HG03045 (cell line): ENCODE data around the gene MRPL18.

Experiments
- ATAC-seq: cut with Tn5 transposase; IDR thresholded peaks from one replicate; pipeline ENCODE4 v1.9.1; 2021; ENCODE audit warnings: mild to moderate bottlenecking, moderate library complexity; ENCODE audit not compliant: unreplicated experiment

Gene MRPL18

DNA sequence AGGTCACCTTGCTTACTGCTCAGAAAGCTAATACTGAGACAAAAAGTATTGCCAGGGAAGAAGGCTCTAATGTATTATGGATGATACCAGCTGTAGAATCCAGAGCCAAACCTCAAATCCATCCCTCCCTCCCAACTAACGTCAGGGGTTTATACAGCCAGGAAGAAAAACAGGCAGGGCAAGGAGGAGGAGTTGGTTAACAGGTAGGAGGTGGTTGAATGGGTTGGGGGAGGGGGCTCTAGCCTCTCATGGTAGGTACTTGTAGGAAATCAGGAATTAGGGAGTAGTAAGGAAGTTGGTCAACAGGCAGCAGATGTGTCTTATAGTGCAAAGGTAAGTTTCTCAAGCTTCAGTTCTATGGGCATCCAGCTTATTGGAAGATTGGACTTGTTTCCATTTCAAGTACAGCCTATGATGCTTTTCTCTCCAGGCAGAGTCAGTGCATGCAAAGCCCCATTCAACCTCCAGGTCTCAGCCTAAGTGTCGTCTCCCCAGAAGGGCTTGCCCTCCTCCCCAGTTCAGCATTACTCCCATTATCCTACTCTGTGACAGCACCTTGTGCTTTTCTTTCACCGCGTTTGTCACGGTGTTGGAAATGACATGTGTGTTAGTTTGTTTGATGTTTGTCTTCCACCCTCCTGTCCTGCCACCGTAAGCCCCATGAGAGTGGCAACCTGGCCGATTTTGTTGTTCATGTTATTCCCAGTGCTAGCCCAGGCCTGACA, 47.9 kb downstream of the MRPL18 start:
- ATAC-seq = no peak

DNA sequence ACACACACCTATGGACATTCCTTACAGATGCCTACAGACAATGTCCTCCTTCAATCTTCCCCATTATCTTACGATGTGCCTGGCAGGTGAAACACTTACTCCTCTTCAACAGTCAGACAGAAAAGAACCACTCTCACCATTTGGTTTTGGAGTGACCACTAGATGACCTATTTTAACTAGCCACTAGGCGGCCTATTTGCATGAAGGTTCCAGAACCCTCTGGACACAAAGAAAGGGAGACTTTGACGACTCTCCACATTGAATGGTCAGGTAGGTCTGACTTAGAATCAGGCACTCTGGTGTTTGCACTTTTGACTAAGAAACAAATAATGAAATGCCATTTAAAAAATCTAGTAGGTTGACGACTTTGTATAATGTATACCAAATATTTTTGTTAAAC, 51.8 kb downstream of the MRPL18 start:
- no peak for ATAC-seq

DNA sequence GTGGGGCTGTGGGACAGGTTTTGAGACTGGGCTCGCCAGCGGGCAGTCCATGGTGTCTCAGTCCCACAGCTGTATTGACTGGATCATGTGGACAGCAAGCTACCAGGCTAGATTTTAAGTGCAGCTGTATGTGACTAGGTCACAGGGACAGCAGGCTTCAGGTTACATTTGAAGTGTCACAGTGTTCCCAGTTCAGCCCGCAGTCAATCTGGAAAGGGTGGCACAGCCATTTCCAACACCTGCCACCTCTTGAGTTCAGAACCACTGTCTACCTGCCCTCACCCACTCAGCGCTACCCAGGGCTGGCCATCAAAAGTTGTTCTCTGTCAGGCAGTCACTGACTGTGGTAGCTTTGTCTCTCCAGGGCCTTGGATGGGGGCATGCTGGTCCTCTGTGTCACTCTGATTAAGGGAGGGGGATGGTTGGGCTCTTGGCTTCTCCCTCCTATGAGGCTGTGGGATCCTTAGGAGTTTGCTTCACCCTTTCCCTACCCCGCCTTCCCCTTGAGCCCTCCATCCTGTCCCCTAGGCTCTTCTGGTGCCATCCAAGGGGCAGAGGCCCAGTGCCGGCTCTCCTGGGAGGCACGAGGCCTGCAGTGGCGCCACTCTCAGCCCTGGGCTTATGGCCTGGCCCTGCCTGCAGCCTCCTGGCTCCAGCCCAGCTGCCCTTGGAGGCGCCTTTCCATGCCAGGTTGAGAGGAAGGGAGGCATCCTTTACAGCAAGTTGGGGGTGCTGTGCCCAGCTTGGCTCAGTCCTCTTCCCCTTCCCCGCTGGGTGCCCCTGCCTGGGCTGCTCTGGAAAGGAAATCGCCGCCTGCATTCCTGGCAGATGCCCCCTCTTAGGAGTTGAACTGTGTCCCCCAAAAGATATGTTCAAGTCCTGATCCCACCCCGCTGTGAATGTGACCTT, 54.7 kb downstream of the MRPL18 start:
- no peak for ATAC-seq
